Measurements from ENCODE around the gene HPGDS.

GRCh38 chr4:94304365-94304971 lies 38.2 kb downstream of the HPGDS start:
- TF ChIP-seq NR2C2 (CRISPR knock-in tag; IDR thresholded peaks at IDR 0.05): no peak
- no peak for TF ChIP-seq ZBTB21 (CRISPR knock-in tag; IDR thresholded peaks at IDR 0.05; ENCODE audit: borderline replicate concordance)
- TF ChIP-seq, protein P1, sequence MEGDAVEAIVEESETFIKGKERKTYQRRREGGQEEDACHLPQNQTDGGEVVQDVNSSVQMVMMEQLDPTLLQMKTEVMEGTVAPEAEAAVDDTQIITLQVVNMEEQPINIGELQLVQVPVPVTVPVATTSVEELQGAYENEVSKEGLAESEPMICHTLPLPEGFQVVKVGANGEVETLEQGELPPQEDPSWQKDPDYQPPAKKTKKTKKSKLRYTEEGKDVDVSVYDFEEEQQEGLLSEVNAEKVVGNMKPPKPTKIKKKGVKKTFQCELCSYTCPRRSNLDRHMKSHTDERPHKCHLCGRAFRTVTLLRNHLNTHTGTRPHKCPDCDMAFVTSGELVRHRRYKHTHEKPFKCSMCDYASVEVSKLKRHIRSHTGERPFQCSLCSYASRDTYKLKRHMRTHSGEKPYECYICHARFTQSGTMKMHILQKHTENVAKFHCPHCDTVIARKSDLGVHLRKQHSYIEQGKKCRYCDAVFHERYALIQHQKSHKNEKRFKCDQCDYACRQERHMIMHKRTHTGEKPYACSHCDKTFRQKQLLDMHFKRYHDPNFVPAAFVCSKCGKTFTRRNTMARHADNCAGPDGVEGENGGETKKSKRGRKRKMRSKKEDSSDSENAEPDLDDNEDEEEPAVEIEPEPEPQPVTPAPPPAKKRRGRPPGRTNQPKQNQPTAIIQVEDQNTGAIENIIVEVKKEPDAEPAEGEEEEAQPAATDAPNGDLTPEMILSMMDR (IDR thresholded peaks at IDR 0.05): no peak; the same call in 1 of the 2 replicates
- no peak for TF ChIP-seq MAX (CRISPR knock-in tag; IDR thresholded peaks at IDR 0.05)
- TF ChIP-seq, protein P2, sequence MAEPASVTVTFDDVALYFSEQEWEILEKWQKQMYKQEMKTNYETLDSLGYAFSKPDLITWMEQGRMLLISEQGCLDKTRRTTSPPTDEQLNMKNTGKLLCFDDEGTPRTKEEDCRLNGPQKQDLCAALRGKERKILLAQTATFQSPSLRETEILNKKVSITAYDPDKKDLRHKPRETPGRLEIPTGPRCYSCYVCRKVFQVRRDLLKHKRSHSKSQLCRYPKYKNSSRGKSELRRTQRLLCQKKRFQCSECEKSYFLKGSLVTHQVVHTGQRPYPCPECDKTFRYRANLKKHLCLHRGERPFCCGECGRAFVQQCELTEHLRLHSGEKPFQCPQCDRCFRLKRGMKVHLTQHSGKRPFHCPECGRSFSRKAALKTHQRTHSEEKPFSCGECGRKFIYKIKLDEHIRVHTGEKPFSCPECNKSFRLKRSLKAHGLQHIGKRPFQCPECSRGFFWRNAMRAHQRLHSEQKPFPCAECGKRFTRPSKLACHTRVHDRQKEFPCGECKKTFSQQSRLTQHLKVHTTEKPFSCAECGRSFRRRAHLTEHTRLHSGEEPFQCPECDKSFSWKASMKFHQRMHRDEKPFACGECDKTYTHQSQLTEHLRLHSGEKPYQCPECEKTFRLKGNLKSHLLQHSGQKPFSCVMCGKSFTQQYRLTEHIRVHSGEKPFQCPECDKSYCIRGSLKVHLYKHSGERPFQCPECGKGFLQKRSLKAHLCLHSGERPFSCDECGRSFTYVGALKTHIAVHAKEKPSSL (CRISPR knock-in tag; conservative IDR thresholded peaks at IDR 0.05): no peak
